HG03159 (cell line): Measurements from ENCODE around the gene CDHR4.
"Not testable (repeated sequence)": the region's sequence is repeated elsewhere in the genome, so short reads cannot be mapped to it uniquely, and the experiment has no call there.

Source experiments
- ATAC-seq: cut with Tn5 transposase; IDR thresholded peaks from one replicate; pipeline ENCODE4 v1.9.1; 2021; ENCODE audit warnings: mild to moderate bottlenecking, moderate library complexity; ENCODE audit not compliant: unreplicated experiment

The CDHR4 gene

DNA sequence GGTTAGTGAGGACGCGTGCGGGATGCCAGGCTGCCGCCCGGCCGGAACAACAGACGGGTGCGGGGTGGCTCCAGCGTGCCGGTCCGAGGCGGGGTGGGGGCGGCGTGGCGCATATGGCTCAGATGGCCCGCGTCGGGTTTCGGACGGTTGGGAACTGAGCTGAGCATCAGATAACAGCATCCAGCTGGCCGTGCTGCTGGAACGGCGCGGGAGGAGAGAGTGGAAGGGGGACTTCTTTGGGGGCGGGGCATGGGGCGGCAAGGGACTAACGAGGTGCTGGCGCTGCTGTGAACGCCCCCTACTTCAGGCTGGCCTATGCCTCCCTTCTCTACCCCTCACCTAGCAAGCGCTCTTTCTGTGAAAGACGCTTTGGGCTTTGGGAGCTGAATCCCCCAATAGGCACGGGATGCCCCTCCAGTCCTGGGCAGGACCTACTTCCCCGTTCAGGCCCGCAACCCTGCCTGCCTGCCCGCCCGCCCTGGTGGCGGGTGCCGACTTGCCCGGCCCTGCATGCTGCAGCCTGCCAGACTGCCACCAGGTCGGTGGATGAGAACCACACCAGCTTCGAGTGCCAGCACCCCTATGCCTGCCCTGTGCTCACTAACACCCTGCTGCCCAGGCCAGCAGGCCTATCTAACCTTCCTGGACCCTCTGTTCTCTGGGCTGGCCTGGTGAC is 3.9 kb upstream of the CDHR4 start:
- ATAC-seq, result peak; percentile 12

DNA sequence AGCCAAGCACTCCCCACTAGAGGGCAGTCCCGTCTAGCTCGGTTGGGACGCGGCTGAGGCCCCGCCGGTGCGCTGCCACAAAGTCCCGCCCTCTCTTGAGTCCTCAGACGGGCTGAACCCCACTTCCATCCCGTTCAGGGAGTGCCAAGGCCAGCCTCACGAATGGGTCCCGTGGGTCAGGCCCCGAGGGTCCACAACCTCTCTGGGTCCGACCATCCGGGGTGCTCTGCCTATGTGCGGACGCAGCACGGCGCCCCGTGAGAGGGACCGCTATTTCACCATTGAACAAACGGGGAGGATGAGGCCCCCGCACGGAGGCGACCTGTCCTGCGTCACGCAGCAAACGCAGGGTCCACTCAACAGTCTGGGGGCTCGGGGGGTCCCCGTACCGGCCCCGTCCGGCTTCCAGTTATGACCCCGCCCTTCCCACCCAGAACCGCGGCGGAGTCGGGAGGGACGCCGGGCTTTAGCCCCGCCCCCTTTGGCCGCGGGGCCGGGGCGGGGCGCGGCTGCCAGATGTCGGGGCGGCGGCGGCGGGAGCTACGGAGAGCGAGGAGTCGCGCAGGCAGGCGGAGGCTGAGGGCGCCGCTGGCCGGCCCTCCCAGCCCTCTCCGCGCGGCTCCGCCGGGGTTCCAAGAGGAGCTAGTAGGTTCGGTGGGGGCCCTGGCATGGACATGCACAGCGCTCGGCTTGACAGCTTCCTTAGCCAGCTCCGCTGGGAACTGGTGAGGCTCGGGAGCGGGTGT is 3.2 kb upstream of the CDHR4 start, which contains the start of gene INKA1:
TSS of gene INKA1 (plus strand) at position 543 of the 746 bp plus-strand sequence. CDS start at position 675, 132 bp downstream.
- peak; percentile 59 for ATAC-seq

DNA sequence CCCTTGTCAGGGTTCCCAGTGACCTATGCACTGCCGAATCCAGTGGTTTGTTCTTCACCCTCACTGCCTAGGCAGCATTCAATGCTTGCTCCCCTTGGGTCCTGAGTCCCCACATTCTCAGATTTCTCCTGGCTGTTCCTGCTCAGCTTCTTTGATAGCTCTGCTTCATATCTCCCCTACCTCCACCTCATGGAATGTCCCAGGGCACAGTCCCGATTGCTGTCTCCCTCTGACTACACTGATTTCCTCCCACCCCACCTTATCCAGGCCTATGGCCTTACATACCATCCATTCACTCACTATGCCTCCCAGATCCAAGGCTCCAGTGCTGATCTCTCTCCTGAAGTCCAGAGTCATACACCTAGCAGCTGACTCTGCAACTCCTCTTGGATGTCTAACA is 1.5 kb upstream of the CDHR4 start:
- no peak for ATAC-seq

DNA sequence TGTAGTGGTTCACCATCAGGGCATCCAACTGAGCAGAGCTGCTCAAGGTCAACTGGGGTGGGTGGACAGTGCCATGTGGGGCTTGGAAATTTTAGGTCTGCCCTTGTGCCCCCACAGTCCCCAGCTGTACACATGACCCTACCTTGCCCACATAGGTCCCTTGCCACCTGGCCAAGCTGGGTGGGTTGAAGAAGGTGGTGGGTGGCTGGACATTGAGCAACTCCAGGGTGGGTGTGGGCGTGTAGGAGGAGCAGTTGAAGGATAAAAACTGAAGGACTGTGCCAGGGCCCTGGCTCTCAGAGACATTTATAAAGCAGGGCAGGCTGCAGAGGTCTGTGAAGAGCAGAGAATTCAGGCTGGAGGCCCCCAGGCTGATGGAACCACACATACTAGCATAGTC is 568 bp downstream of the CDHR4 start:
- no peak for ATAC-seq

DNA sequence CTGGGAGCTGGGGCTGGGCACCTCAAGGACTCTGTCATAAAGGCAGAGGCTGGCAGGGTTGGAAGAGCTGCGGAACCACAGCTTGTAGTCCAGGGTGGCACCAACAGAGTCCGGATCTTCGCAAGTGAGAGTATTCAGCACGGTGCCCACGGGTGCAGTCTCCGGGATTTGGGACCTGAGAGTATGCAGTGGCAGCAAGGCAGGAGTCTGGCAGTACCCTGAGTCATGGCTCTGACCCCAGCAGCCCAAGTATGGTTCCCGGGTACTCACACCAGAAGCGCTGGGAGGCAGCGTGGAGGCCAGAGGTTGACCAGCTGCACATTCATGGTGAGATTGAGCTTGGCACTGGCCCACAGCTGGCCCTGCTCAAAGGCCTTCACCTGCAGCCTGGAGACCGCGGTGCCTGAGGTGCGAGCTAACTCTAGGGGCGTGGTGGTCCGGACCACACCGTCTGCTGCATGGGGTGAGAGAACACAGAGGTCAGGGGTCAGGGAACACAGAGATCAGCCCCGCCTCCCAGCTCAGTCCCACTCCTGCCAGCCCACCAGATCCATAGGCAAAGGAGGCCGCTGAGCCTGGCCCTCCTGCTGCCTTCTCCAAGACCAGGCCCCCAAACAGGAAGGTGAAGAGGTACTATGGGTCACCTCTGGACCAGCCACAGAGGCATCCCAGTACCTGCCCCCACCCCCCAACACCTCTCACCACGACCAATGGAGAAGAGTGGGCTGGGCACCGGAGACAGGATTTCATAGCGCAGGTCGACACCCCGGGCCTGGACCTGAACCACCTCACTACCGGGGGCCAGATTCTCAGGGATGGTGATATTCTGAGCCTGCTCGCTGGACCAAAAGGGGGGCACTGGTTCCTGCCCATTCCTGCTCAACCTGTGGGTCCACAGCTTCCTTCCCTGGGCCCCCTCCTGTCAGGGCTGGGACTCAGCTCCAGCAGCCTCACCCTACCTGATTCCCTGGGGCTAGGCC is 4.5 kb downstream of the CDHR4 start:
- no peak for ATAC-seq

DNA sequence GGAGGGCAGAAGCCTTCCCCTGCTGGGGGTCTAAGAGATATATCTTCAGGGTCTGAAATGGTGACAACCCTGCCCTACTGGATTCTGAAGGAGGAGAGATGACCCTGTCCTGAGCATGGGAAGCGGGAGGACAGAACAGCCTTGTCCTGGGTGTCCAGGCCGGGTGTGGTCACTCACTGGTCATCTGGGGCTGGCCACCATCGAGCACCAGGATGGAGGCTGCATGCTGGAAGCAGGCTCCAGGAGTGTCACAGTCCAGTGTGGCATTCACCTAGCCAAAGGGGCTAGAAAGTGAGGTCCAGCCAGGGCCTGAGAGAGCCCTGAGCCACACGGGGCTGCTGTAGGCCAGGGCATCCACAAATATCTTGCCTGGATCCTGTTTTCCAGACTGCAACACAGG is 5.2 kb downstream of the CDHR4 start:
- ATAC-seq, result no peak

DNA sequence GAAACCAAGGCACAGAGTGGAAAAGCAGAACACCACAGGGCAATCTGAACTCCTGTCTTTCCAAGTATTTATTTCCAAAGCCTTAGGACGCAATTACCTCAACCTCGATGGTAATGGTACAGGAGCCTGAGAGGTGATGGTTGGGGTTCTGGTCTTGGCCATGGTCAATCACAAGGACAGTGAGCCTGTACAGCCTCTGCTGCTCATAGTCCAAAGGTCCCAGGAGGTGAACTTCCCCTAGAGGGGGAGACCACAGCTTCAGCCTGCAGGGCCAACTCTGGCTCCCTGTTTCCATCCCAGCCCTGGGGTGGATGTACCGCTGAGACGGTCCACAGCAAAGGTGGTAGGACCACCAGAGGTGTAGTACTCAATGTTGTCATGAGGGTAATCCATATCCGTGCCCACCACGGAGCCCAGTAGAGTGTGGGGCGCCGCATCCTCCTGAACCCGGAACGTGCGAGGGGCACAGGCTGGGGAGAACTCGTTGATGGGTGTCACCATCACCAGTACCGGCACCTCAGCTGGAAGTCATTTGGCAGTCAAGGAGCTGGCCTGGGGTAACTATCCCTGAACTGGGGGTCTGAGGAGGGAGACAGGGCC is 6.1 kb downstream of the CDHR4 start:
- ATAC-seq, result no peak

DNA sequence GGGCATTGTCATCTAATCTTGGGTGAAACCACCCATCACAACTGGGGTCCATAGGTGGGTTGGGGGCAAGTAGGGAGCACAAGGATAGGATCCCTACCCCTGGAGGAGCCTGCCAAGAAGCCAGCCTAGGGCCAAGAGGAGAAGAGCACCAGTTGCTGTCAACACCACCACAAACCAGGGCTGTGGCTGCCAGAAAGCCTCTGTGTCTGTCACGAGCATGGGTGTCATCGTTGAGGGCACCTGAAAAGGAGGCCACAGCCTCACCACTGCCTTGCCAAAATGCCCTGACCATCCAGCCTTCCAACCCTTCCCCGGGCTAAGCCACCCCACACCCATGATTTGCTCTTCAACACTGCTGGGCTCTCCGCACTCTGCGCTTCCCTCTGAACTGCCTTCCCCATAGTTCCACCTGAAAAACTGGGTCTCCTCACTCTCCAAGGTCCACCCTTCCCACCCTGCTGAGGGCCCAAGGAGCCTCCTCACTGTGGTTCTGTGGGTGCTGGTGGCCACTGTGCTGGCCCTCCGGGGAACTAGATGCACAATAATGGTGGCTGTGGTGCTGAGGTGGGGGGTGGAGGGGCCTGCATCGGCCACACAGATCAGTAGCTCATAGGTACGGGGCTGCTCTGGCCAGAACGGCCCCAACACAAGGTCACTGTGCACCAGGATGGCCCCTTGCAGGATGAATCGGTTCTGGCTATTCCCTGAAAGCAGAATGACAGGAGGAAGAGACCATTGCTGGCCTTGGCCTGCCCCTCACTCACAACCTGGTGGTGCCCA is 7.1 kb downstream of the CDHR4 start:
- ATAC-seq, result no peak

DNA sequence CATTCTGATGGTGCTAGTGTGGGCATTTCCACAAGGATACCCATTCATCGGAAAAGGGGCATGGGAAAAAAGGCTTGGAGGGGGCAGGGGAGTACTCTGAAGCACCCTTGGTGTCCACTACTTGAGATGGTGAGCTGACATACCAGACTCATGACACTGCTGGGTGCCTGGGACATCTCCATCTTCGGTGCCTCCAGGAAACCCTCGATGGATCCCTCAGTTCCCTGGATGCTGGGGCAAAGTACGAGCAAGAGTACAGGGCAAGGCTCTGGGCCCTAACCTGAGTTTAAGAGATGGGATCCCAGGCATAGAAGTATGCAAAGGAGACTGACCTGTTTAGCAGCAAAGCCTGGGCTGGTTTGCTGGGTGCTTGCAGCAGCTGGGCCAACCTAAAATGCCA is 8.1 kb downstream of the CDHR4 start:
- no peak for ATAC-seq

DNA sequence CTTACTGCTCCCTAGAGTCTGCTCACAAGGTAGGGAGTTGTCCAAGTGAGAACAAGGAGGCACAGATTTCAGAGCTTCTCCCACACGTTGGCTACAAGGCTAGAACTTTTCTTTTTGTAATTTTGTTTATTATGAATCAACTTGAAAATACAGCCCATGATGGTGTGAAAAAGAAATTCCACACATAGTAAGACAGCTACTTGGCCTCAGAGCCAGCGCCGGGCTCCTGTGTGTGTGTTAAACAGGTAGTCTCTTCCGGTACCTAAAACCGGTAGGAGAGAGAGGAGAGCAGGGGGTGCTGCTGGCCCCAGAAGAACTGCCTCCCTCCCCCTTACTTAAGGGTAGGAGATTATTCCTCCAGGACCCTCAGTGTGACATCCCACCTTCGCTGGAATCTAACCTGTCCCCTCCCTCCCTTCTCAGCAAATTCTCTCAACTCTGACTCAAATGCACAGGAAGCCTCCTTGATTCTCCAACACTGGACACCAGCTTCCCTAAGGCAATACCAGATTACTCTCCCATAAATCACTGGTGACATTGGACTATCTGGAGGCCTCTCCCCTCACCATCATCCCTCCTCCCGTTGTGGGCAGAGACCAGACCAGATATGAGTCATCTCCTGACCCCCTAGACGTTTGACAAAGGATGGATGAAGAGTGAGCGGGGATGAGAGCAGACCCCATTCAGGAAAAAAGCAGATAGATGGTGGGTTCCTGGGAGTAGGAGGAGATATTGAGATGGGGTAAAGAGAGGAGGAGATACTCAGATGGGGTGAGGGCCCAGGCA is 8.9 kb downstream of the CDHR4 start:
- ATAC-seq, result no peak

DNA sequence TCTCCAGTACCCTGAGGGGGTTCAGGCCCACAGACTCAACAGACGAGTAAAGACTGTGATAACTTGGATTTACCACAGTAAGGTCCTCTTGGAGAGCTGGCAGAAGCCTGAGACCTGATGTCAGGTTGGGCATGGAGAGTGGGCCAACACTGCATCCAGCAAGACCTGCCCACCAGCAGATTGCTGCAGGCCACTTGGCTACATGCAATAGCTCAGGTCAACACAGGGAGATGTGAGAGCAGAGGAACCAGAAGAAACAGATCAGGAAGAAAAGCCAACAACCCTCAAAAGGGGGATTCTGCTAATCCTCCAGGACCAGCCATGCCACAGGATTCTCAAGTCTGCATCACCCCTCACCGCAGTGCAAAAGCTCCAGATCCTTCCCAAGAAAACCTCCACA is 11.6 kb downstream of the CDHR4 start:
- no peak for ATAC-seq

DNA sequence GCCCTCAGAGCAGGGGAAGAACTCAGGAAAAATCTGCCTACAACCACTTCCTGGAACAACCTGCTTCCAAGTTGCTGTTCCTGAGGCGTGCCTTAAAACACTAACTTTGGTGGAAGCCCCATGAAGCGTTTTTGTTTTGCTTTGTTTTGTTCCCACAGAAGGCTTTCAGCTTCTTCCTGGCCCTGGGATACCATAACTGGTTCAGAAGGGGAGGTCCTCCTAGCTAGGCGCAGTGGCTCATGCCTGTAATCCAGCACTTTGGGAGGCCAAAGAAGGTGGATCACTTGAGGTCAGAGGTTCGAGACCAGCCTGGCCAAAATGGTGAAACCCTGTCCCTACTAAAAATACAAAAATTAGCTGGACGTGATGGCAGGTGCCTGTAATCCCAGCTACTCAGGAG is 12.1 kb downstream of the CDHR4 start:
- no peak for ATAC-seq

DNA sequence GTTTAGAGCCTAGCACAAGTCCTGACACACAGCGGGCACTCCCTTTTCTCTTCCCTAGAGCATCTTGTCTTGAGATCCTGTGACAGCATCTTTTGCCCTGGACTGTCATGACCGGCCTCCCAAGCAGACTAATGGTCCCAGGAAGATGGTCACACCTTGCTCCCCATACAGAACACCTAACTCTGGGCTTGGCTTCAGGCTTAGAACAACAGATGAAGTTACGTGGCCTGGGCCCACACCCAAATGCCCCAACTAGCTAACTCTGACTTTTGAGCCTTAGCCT is 12.6 kb downstream of the CDHR4 start:
- ATAC-seq, result no peak

DNA sequence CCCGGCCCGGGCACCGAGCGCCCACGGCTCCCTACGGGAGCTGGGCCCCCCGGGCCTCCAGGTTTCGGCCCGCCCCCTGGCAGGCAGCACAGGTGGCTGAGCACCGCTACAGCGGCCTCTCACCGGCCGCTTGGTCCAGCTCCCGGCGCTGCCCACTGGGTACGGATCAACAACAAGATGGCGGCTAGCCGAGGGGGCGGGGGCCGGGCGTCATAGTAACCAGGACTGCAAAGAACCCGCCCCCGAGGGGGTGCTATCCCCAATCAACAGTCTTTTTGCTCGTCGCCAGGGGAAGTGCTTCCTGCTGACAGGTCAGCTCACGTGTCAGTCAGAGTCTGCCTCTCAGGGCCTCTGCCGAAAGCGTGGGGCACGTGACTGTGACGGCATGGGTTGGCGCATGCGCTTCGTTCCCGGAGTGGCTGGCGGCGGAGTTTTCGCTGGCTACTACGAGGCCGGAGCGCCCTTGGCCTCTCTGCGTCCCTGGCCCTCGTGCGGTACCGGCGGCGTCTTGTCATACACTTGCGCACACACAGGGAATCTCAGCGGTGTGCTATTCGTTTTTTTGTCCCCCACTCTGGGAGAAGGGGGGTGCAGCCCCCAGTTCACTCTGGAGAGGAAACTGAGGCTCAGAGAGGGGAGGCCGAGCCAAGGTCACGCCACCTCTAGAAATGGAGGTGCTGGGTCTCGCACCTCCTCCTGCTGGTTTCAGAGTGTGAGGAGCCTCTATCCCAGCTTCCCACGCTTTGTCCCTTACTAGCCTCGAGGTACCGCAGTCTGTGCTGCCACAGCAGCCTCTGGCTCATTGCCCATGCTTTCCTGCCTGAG is 13.1 kb downstream of the CDHR4 start, which contains the start of gene IP6K1:
TSS of gene IP6K1 (minus strand) at position 186 of the 825 bp plus-strand sequence. CDS start 38,502 bp downstream, outside the sequence.
- ATAC-seq, result peak; percentile 98

DNA sequence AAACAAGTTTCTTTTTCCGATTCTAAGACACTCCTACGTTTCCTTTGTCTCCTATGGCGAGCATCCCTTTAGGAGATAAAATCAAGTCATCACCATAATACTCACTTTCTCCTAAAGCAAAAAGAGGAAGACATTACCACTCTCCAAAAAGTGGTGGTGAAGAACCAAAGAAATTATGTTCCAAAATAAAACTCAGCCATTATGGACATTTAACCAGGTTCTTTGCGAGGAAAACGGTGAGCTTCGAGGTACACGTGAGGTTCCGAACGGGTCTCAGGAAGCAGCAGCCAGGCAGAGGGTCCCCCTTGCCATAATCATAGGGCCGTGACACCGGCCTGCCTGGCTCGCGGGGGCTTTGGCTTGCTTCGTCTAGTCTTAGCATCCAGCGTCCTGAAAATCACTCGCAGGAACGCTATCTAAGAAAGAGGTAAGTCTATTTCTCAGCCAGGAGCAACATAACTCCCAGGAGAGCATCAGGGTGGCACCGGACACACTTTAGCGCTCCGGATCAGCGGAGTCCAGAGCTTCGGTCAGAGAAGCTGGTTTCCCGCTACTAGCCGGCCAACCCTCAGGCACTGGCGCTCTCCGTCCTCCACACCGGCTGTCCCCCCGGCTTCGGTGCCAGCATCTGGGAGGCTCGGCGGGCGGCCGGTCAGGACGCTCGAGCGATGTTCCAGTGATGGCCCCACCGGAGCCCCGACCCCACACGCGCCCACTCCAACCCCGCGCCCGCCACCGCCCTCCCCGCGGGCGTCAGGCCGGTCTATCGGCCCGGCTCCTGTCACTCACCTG is 13.9 kb downstream of the CDHR4 start:
- peak; percentile 40 for ATAC-seq

DNA sequence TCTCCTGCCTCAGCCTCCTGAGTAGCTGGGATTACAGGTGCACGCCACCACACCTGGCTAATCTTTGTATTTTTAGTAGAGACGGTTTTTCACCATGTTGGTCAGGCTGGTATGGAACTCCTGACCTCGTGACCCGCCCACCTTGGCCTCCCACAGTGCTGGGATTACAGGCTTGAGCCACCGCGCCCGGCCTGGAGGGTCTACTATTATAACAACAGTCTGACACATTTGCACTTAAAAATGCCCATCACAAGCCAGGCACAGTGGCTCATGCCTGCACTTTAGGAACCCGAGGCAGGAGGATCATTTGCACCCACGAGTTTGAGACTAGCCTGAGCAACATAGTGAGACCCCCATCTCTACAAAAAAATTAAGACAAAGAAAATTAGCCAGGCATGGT is 17.4 kb downstream of the CDHR4 start:
- ATAC-seq, result not testable (repeated sequence)

DNA sequence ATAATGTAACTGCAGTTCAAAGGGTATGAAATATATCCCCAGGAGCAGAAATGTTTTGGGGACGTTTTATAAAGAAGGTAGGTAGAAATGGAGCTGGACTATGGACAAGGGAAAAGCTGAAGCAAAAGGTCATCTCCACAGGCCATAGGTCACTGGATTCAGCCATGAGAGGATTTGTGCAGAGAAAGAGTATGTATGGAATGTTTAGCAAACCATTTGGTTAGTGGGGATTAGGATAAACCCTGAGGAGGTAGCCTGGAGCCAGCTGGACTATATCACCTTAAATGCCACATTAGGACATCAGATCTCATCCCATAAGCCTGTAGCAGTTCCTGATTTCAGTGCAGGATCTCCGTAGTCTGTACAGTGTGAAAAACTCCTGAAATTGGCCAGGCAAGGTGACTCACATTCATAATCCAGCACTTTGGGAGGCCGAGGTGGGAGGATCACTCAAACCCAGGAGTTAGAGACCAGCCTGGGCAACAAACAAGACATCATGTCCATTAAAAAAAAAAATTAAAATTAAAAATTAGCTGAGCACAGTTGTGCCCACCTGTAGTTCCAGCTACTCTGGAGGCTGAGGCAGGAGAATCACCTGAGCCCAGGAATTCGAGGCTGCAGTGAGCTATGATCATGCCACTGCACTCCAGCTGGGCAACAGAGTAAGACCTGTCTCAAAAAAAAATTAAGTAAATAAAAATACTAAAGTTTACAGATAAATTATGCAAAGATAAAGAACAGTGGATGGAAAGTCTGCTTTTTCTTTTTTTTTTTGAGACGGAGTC is 18.1 kb downstream of the CDHR4 start:
- no peak for ATAC-seq
